Middle frontal gyrus (tissue), 1 donor: ENCODE results near the gene CCL1.
A peak's percentile ranks its signal among the peaks of the same experiment; 100 is the strongest.

ENCODE experiments used
- DNase-seq: peaks from one replicate; pipeline ENCODE4 v3.0.0-alpha.2; 2015; ENCODE audit warnings: low spot score; ENCODE audit errors: extremely low spot score

The CCL1 gene

GRCh38 chr17:34383216-34383615 lies 20.2 kb upstream of the CCL1 start:
- no peak for DNase-seq

GRCh38 chr17:34382621-34383124 lies 19.6 kb upstream of the CCL1 start:
- no peak for DNase-seq

- no peak for DNase-seq
These were observed 16.8 kb upstream of the CCL1 start for GRCh38 chr17:34379868-34380267.

GRCh38 chr17:34378664-34379101 lies 15.7 kb upstream of the CCL1 start:
- no peak for DNase-seq

GRCh38 chr17:34377078-34377823 lies 14.2 kb upstream of the CCL1 start:
- DNase-seq, result no peak

- no peak for DNase-seq
These were observed 12.5 kb upstream of the CCL1 start for GRCh38 chr17:34375426-34375997.

- no peak for DNase-seq
These were observed 11.4 kb upstream of the CCL1 start for GRCh38 chr17:34374457-34374856.

- no peak for DNase-seq
These were observed 8.5 kb upstream of the CCL1 start for GRCh38 chr17:34371405-34372100.

GRCh38 chr17:34370997-34371395 lies 8.0 kb upstream of the CCL1 start:
- DNase-seq, result no peak

- DNase-seq, result no peak
These were observed 7.5 kb upstream of the CCL1 start for GRCh38 chr17:34370376-34370996.

- DNase-seq, result no peak
These were observed 6.5 kb upstream of the CCL1 start for GRCh38 chr17:34369571-34369970.

- DNase-seq, result no peak
These were observed 6.0 kb upstream of the CCL1 start for GRCh38 chr17:34368946-34369500.

- DNase-seq, result no peak
These were observed 5.3 kb upstream of the CCL1 start for GRCh38 chr17:34368196-34368945.

- DNase-seq, result no peak
These were observed 4.6 kb upstream of the CCL1 start for GRCh38 chr17:34367486-34368195.

- no peak for DNase-seq
These were observed 3.6 kb upstream of the CCL1 start for GRCh38 chr17:34366529-34367107.

- no peak for DNase-seq
These were observed 3.0 kb upstream of the CCL1 start for GRCh38 chr17:34366010-34366409.

GRCh38 chr17:34365340-34365739 lies 2.3 kb upstream of the CCL1 start:
- DNase-seq, result no peak

GRCh38 chr17:34364751-34365150 lies 1.7 kb upstream of the CCL1 start:
- DNase-seq, result no peak

GRCh38 chr17:34361478-34362061 lies 1.5 kb downstream of the CCL1 start:
- DNase-seq, result peak; percentile 77
